Measurements from ENCODE around the gene MYO15A. TPM values are rescaled to one million over a fixed set of nuclear protein-coding genes. Genes with fewer than 3 reads are reported as not detected.
A peak's percentile ranks its signal among the peaks of the same experiment; 100 is the strongest.

MYO15A gene
- total RNA-seq, 4 donors from 2014 or later, result 2.3 to 7.5 (median 2.9) TPM

GRCh38 chr17:18166894-18167293 lies 58.3 kb downstream of the MYO15A start:
- Histone ChIP-seq H3K27me3 (no peaks in the 10 kb centered on the region), H3K9me3 (no peaks in the 10 kb centered on the region), H3K4me3 (no peak overlapping the region), H3K4me1 (no peaks in the 10 kb centered on the region), H3K36me3 (peaks cover 0 to 6% (median 0%) of the 10 kb centered on the region in 3 donors), H3K27ac (no peak overlapping the region)
- no peak for DNase-seq (ENCODE audit: low spot score in 2 of 2)
- WGBS, 2 donors, result 55 to 66% methylated on average over 4 to 5 of the region's 5 CpGs
- TF ChIP-seq EP300 (IDR thresholded peaks at IDR 0.05) (no peak), POLR2A (IDR thresholded peaks at IDR 0.05) (no peak), CTCF (IDR thresholded peaks at IDR 0.05) (no peak)

GRCh38 chr17:18167421-18167820 lies 58.9 kb downstream of the MYO15A start:
- Histone ChIP-seq H3K4me3 (no peak overlapping the region), H3K27me3 (no peaks in the 10 kb centered on the region), H3K36me3 (peaks cover 0 to 11% (median 0%) of the 10 kb centered on the region in 3 donors), H3K27ac (no peak overlapping the region), H3K9me3 (no peaks in the 10 kb centered on the region), H3K4me1 (no peaks in the 10 kb centered on the region)
- TF ChIP-seq EP300 (IDR thresholded peaks at IDR 0.05) (no peak), CTCF (IDR thresholded peaks at IDR 0.05) (no peak), POLR2A (IDR thresholded peaks at IDR 0.05) (no peak)
- DNase-seq (ENCODE audit: low spot score in 2 of 2), result no peak
- 81 to 97% methylated on average over 10 of the region's 10 CpGs for WGBS, 2 donors

- no peak for DNase-seq (ENCODE audit: low spot score in 2 of 2)
- WGBS, 2 donors, result 84 to 85% methylated on average over 3 of the region's 3 CpGs
- no peaks in the 10 kb centered on the region for H3K27me3 ChIP-seq
- H3K9me3 ChIP-seq, result no peaks in the 10 kb centered on the region
- H3K4me1 ChIP-seq, result no peaks in the 10 kb centered on the region
- H3K36me3 ChIP-seq, result peaks cover 0 to 22% (median 0%) of the 10 kb centered on the region in 3 donors
- H3K4me3 ChIP-seq, result no peak overlapping the region
- no peak for TF ChIP-seq CTCF (IDR thresholded peaks at IDR 0.05)
- no peak for TF ChIP-seq POLR2A (IDR thresholded peaks at IDR 0.05)
- H3K27ac ChIP-seq, result no peak overlapping the region
Observed at GRCh38 chr17:18172531-18173278, 64.1 kb downstream of the MYO15A start.

GRCh38 chr17:18173740-18174139 lies 65.2 kb downstream of the MYO15A start:
- DNase-seq (ENCODE audit: low spot score in 2 of 2), result no peak
- no peak for TF ChIP-seq CTCF (IDR thresholded peaks at IDR 0.05)
- no peak for TF ChIP-seq EP300 (IDR thresholded peaks at IDR 0.05)
- Histone ChIP-seq H3K27ac (no peak overlapping the region), H3K36me3 (peaks cover 0 to 22% (median 0%) of the 10 kb centered on the region in 3 donors), H3K9me3 (no peaks in the 10 kb centered on the region), H3K27me3 (no peaks in the 10 kb centered on the region), H3K4me3 (no peak overlapping the region), H3K4me1 (no peaks in the 10 kb centered on the region)
- WGBS, 2 donors, result 93 to 95% methylated on average over 14 of the region's 14 CpGs

- Histone ChIP-seq H3K36me3 (peaks cover 0 to 22% (median 0%) of the 10 kb centered on the region in 3 donors), H3K27me3 (no peaks in the 10 kb centered on the region), H3K27ac (no peak overlapping the region), H3K4me1 (peaks cover 0 to 2% (median 0%) of the 10 kb centered on the region in 4 donors), H3K4me3 (no peak overlapping the region), H3K9me3 (no peaks in the 10 kb centered on the region)
- WGBS, 2 donors, result 68 to 75% methylated on average over 7 of the region's 7 CpGs
- TF ChIP-seq EP300 (IDR thresholded peaks at IDR 0.05) (no peak), POLR2A (IDR thresholded peaks at IDR 0.05) (no peak), CTCF (IDR thresholded peaks at IDR 0.05) (no peak)
- peak in 1 of 2 donors; percentile 34 for DNase-seq (ENCODE audit: low spot score in 2 of 2)
Observed at GRCh38 chr17:18176176-18176575, 67.6 kb downstream of the MYO15A start.
